Spleen (tissue), 11 donors: Measurements from ENCODE around the gene MAP2K5. TPM values are rescaled to one million over a fixed set of nuclear protein-coding genes. Genes with fewer than 3 reads are reported as not detected.

Experiments
- DNase-seq: peaks from one replicate; pipeline ENCODE4 v3.0.0-alpha.2; 2020
- H3K27ac ChIP-seq, 8 donors: fragments of 200-600 bp; sonication (generic) in 7 of 8; 1 replicate in 4 of 8; 2 replicates in 4 of 8; pipeline versions ENCODE4 v1.5.0 to v1.8.0; 2016 to 2021; ENCODE audit warnings: inconsistent platforms in 4 of 8, mild to moderate bottlenecking in 4 of 8, moderate library complexity in 1 of 8
- H3K27me3 ChIP-seq, 7 donors: fragments of 200-600 bp; sonication (generic) in 6 of 7; replicated peaks in 1 of 7; 1 replicate in 4 of 7; 2 replicates in 3 of 7; pipeline versions ENCODE4 v1.5.0 to v1.8.0; 2016 to 2021; ENCODE audit warnings: inconsistent platforms in 3 of 7, mild to moderate bottlenecking in 1 of 7
- H3K36me3 ChIP-seq, 6 donors: fragments of 200-600 bp; sonication (generic) in 5 of 6; 1 replicate in 4 of 6; 2 replicates in 2 of 6; pipeline versions ENCODE4 v1.5.0 to v1.8.0; 2016 to 2021; ENCODE audit warnings: inconsistent platforms in 2 of 6
- H3K4me1 ChIP-seq, 6 donors: fragments of 200-600 bp; sonication (generic) in 5 of 6; 1 replicate in 3 of 6; 2 replicates in 3 of 6; pipeline versions ENCODE4 v1.5.0 to v1.8.0; 2016 to 2021; ENCODE audit warnings: inconsistent platforms in 3 of 6
- H3K4me3 ChIP-seq, 8 donors: fragments of 200-600 bp; sonication (generic) in 7 of 8; 1 replicate in 4 of 8; 2 replicates in 4 of 8; pipeline versions ENCODE4 v1.5.0 to v1.8.0; 2016 to 2021; ENCODE audit warnings: inconsistent platforms in 4 of 8, mild to moderate bottlenecking in 4 of 8, moderate library complexity in 2 of 8
- H3K9me3 ChIP-seq, 8 donors: fragments of 200-600 bp; sonication (generic) in 7 of 8; 1 replicate in 4 of 8; 2 replicates in 4 of 8; pipeline versions ENCODE4 v1.5.0 to v1.8.0; 2016 to 2021; ENCODE audit warnings: inconsistent platforms in 4 of 8
- CTCF ChIP-seq, 11 experiments: fragments of 200-600 bp in 7 of 11; fragments of 450-650 bp in 4 of 11; sonication (generic) in 4 of 11; IDR thresholded peaks in 8 of 11; conservative IDR thresholded peaks in 3 of 11; 1 replicate in 7 of 11; 2 replicates in 4 of 11; pipeline versions ENCODE4 v1.4.0 to v1.8.0; 2016 to 2021; ENCODE audit warnings: antibody characterized with exemption in 11 of 11, inconsistent platforms in 4 of 11, mild to moderate bottlenecking in 1 of 11
- POLR2A ChIP-seq, 3 donors: fragments of 450-650 bp; IDR thresholded peaks; one replicate each; pipeline ENCODE4 v1.5.1; 2017; ENCODE audit warnings: antibody characterized with exemption in 3 of 3, mild to moderate bottlenecking in 1 of 3
- POLR2AphosphoS5 ChIP-seq, 3 donors: sonication (generic); formaldehyde crosslinking; IDR thresholded peaks; one replicate each; pipeline ENCODE4 v1.5.1; 2017; ENCODE audit warnings: antibody characterized with exemption in 3 of 3
- WGBS, 5 donors: extraction: QIAGEN DNeasy Blood & Tissue Kit in 3 of 5; methylation state at CpG; one replicate each; pipeline versions ENCODE4 v1.1.5 to v1.1.7; 2013 to 2018; 5-methylcytosine and 5-hydroxymethylcytosine counted together
- intact Hi-C: fragments of 100-400 bp; cut with DNase I; formaldehyde crosslinking; loops from one replicate; pipeline ENCODE4 v1.15.0; 2023; ENCODE audit warnings: low total_unique reads
- polyA plus RNA-seq, 3 donors: library from polyadenylated mRNA; stranded (reverse); fragments of 200-250 nt; gene quantifications; one replicate each; pipeline ENCODE4 v1.2.1, GENCODE V29; 2013
- total RNA-seq, 7 donors: library from RNA; depleted of rRNA in 3 of 7; stranded (reverse); fragments of >200 nt in 3 of 7; fragmentation: NEBNext Ultra II Directional in 4 of 7; extraction: Animal tissue kit (Norgen Biotek cat#: 25700) in 4 of 7; gene quantifications; one replicate each; pipeline versions ENCODE4 v1.1.0 to v1.2.1, GENCODE V29; 2016 to 2021
- donor health status: healthy with polysubstance abuse.
- donor health status: DM: no; HTN: no; CAD: no; lungs with moderate emphysema.
- donor health status: DM: no; HTN: no; CAD: no.
- donor health status: Bipolar disorder and iron deficiency.
- donor health status: healthy.
- donor health status: DM: no; HTN: no; CAD: no.
- donor health status: DM: yes; HTN: yes; CAD: no.

MAP2K5 gene
- total and polyA plus RNA-seq, 10 donors: 8.4 to 30.4 (median 14.6) TPM

GRCh38 chr15:67821784-67822440, 279.4 kb downstream of the MAP2K5 start:
- Histone ChIP-seq H3K27me3 (peaks cover 18 to 100% (median 84%) of the 10 kb centered on the region in 7 donors), H3K36me3 (no peaks in the 10 kb centered on the region), H3K4me3 (no peak overlapping the region), H3K4me1 (peaks cover 12 to 77% (median 65%) of the 10 kb centered on the region in 6 donors), H3K9me3 (peaks cover 0 to 10% (median 0%) of the 10 kb centered on the region in 8 donors), H3K27ac (no peak overlapping the region)
- intact Hi-C loops: no loop called here
- TF ChIP-seq POLR2A (IDR thresholded peaks at IDR 0.05): no peak
- no peak for TF ChIP-seq CTCF (IDR thresholded peaks at IDR 0.05 in 8 of 11, conservative IDR thresholded peaks at IDR 0.05 in 3 of 11)
- no peak for TF ChIP-seq POLR2AphosphoS5 (IDR thresholded peaks at IDR 0.05)
- WGBS, 5 donors: 4 to 7% (median 5%) methylated on average over 39 to 43 of the region's 43 CpGs
- DNase-seq: peak; percentile 42

- WGBS, 5 donors: 5 to 9% (median 6%) methylated on average over 21 to 46 of the region's 46 CpGs
- H3K27me3 ChIP-seq: peaks cover 24 to 100% (median 92%) of the 10 kb centered on the region in 7 donors
- TF ChIP-seq CTCF (IDR thresholded peaks at IDR 0.05 in 8 of 11, conservative IDR thresholded peaks at IDR 0.05 in 3 of 11): no peak
- TF ChIP-seq POLR2AphosphoS5 (IDR thresholded peaks at IDR 0.05): no peak
- no peak for TF ChIP-seq POLR2A (IDR thresholded peaks at IDR 0.05)
- intact Hi-C loops: no loop called here
- H3K27ac ChIP-seq: no peak overlapping the region
- H3K9me3 ChIP-seq: peaks cover 0 to 14% (median 0%) of the 10 kb centered on the region in 8 donors
- no peaks in the 10 kb centered on the region for H3K36me3 ChIP-seq
- peak overlapping the region in 4 of 8 donors; percentile 26 to 65 (median 32) for H3K4me3 ChIP-seq
- peaks cover 13 to 85% (median 73%) of the 10 kb centered on the region in 6 donors for H3K4me1 ChIP-seq
- DNase-seq: peak; percentile 61
These were observed 280.2 kb downstream of the MAP2K5 start for GRCh38 chr15:67822537-67823313.

GRCh38 chr15:67823314-67824196, 281.1 kb downstream of the MAP2K5 start:
- TF ChIP-seq POLR2A (IDR thresholded peaks at IDR 0.05) (no peak), POLR2AphosphoS5 (IDR thresholded peaks at IDR 0.05) (no peak), CTCF (IDR thresholded peaks at IDR 0.05 in 8 of 11, conservative IDR thresholded peaks at IDR 0.05 in 3 of 11) (no peak)
- 2 to 5% (median 3%) methylated on average over 52 to 94 of the region's 94 CpGs for WGBS, 5 donors
- peak overlapping the region in 6 of 8 donors; percentile 15 to 65 (median 26) for H3K4me3 ChIP-seq
- H3K9me3 ChIP-seq: peaks cover 0 to 16% (median 0%) of the 10 kb centered on the region in 8 donors
- H3K36me3 ChIP-seq: no peaks in the 10 kb centered on the region
- H3K4me1 ChIP-seq: peaks cover 22 to 93% (median 81%) of the 10 kb centered on the region in 6 donors
- no peak overlapping the region for H3K27ac ChIP-seq
- intact Hi-C loops: no loop called here
- peaks cover 30 to 100% (median 98%) of the 10 kb centered on the region in 7 donors for H3K27me3 ChIP-seq
- DNase-seq: peak; percentile 69
